ENCODE data around the gene POLE3. TPM values are rescaled to one million over a fixed set of nuclear protein-coding genes. Genes with fewer than 3 reads are reported as not detected.
"Not testable (repeated sequence)": the region's sequence is repeated elsewhere in the genome, so short reads cannot be mapped to it uniquely, and the experiment has no call there.

POLE3 gene
- total and polyA plus RNA-seq, 3 experiments from 2014 or later, result 88.2 to 115 (median 88.5) TPM

GRCh38 chr9:113380869-113381378, 29.6 kb downstream of the POLE3 start:
- H3K27ac ChIP-seq (ENCODE audit: low read depth, low read length), result no peak overlapping the region
- no peaks in the 10 kb centered on the region for H3K36me3 ChIP-seq (ENCODE audit: insufficient read depth, low read length)
- H3K9me3 ChIP-seq (ENCODE audit: low read length), result no peaks in the 10 kb centered on the region
- H3K27me3 ChIP-seq (ENCODE audit: insufficient read depth, low read length, poor library complexity, severe bottlenecking), result no peaks in the 10 kb centered on the region
- ChIA-PET POLR2A (no interaction called here), CTCF (no interaction called here)
- Mint-ChIP-seq H3K27me3 (no peaks in the 10 kb centered on the region), H3K27ac (peak overlapping the region in 3 of 8 donors; percentile 13 to 21 (median 17)), H3K4me1 (peaks cover 0 to 10% (median 0%) of the 10 kb centered on the region in 3 donors), H3K9me3 (no peaks in the 10 kb centered on the region), H3K36me3 (peaks cover 0 to 6% (median 0%) of the 10 kb centered on the region in 3 donors), H3K4me3 (peak overlapping the region in 1 of 7 donors; percentile 78)
- no peak overlapping the region for H3K4me3 ChIP-seq (ENCODE audit: low read length)
- peaks cover under 1% of the 10 kb centered on the region for H3K4me1 ChIP-seq (ENCODE audit: insufficient read depth, low read length)
- DNase-seq, result no peak

GRCh38 chr9:113379829-113380210, 30.7 kb downstream of the POLE3 start:
- DNase-seq; H3K27me3 ChIP-seq (ENCODE audit: insufficient read depth, low read length, poor library complexity, severe bottlenecking); H3K36me3 ChIP-seq (ENCODE audit: insufficient read depth, low read length); H3K9me3 Mint-ChIP-seq; H3K27me3 Mint-ChIP-seq; CTCF ChIA-PET; H3K9me3 ChIP-seq (ENCODE audit: low read length); H3K4me1 ChIP-seq (ENCODE audit: insufficient read depth, low read length); H3K27ac ChIP-seq (ENCODE audit: low read depth, low read length); H3K4me3 ChIP-seq (ENCODE audit: low read length); H3K36me3 Mint-ChIP-seq: not testable (repeated sequence)
- POLR2A ChIA-PET, result interaction anchor here (0.5 kb wide), 1 partner anchor 10 kb away, joined by 3 read pairs; no protein-coding TSS in a partner anchor
- H3K4me3 Mint-ChIP-seq, result peak overlapping the region in 1 of 7 donors; percentile 61
- peak overlapping the region in 4 of 8 donors; percentile 2 to 41 (median 20) for H3K27ac Mint-ChIP-seq
- H3K4me1 Mint-ChIP-seq, result peaks cover 9 to 21% (median 10%) of the 10 kb centered on the region in 3 donors

GRCh38 chr9:113379094-113379828, 31.2 kb downstream of the POLE3 start:
- H3K36me3 ChIP-seq (ENCODE audit: insufficient read depth, low read length); CTCF ChIA-PET; H3K4me3 ChIP-seq (ENCODE audit: low read length); DNase-seq; H3K27me3 ChIP-seq (ENCODE audit: insufficient read depth, low read length, poor library complexity, severe bottlenecking); H3K27ac ChIP-seq (ENCODE audit: low read depth, low read length); H3K9me3 Mint-ChIP-seq; H3K27me3 Mint-ChIP-seq; H3K4me1 ChIP-seq (ENCODE audit: insufficient read depth, low read length); H3K9me3 ChIP-seq (ENCODE audit: low read length): not testable (repeated sequence)
- H3K4me1 Mint-ChIP-seq, result peaks cover 9 to 25% (median 16%) of the 10 kb centered on the region in 3 donors
- peak overlapping the region in 2 of 7 donors; percentile 61 for H3K4me3 Mint-ChIP-seq
- peak overlapping the region in 4 of 8 donors; percentile 2 to 63 (median 26) for H3K27ac Mint-ChIP-seq
- POLR2A ChIA-PET, result interaction anchor here (0.5 kb wide), 1 partner anchor 9 kb away, joined by 3 read pairs; no protein-coding TSS in a partner anchor
- H3K36me3 Mint-ChIP-seq, result peaks cover 0 to 14% (median 0%) of the 10 kb centered on the region in 3 donors

- DNase-seq, result peak; percentile 71 to 86 (median 76)
- Histone ChIP-seq H3K4me1 (ENCODE audit: insufficient read depth, low read length) (peaks cover 9% of the 10 kb centered on the region), H3K27me3 (ENCODE audit: insufficient read depth, low read length, poor library complexity, severe bottlenecking) (no peaks in the 10 kb centered on the region), H3K27ac (ENCODE audit: low read depth, low read length) (peak within 1 kb of the TSS; percentile 69), H3K4me3 (ENCODE audit: low read length) (peak within 1 kb of the TSS; percentile 73), H3K36me3 (ENCODE audit: insufficient read depth, low read length) (no peaks in the 10 kb centered on the region), H3K9me3 (ENCODE audit: low read length) (no peaks in the 10 kb centered on the region)
- H3K27ac Mint-ChIP-seq, result peak within 1 kb of the TSS; percentile 80 to 97 (median 88)
- H3K4me3 Mint-ChIP-seq, result peak within 1 kb of the TSS; percentile 87 to 93 (median 89)
- POLR2A ChIA-PET, result interaction anchor here (0.7 to 1.0 kb wide), 4 partner anchors 10 to 87 kb away, joined by 3 to 12 read pairs (median 4); partner anchors contain the start of genes C9orf43 and POLE3
- CTCF ChIA-PET, result interaction anchor here (0.8 to 2.2 kb wide), 5 partner anchors 24 to 102 kb away, joined by 3 to 7 read pairs (median 3); partner anchors contain the start of genes ALAD and CDC26
- peaks cover 0 to 30% (median 0%) of the 10 kb centered on the region in 3 donors for H3K36me3 Mint-ChIP-seq
- no peaks in the 10 kb centered on the region for H3K27me3 Mint-ChIP-seq
- no peaks in the 10 kb centered on the region for H3K9me3 Mint-ChIP-seq
- H3K4me1 Mint-ChIP-seq, result peaks cover 9 to 25% (median 16%) of the 10 kb centered on the region in 3 donors
These were observed 33.6 kb downstream of the POLE3 start, which contains the start of gene HDHD3 for GRCh38 chr9:113376634-113377567. Gene HDHD3, minus strand, starts transcription at chr9:113376986. Its CDS starts 2,632 bp downstream, at chr9:113374354.

GRCh38 chr9:113375057-113376023, 35.1 kb downstream of the POLE3 start:
- Mint-ChIP-seq H3K27me3 (no peaks in the 10 kb centered on the region), H3K4me1 (peaks cover 9 to 21% (median 16%) of the 10 kb centered on the region in 3 donors), H3K36me3 (peaks cover 0 to 30% (median 0%) of the 10 kb centered on the region in 3 donors), H3K9me3 (no peaks in the 10 kb centered on the region), H3K4me3 (peak overlapping the region; percentile 79 to 93 (median 89)), H3K27ac (peak overlapping the region; percentile 54 to 90 (median 82))
- Histone ChIP-seq H3K36me3 (ENCODE audit: insufficient read depth, low read length) (no peaks in the 10 kb centered on the region), H3K4me1 (ENCODE audit: insufficient read depth, low read length) (peaks cover 9% of the 10 kb centered on the region), H3K4me3 (ENCODE audit: low read length) (peak overlapping the region; percentile 39), H3K27me3 (ENCODE audit: insufficient read depth, low read length, poor library complexity, severe bottlenecking) (no peaks in the 10 kb centered on the region), H3K27ac (ENCODE audit: low read depth, low read length) (no peak overlapping the region), H3K9me3 (ENCODE audit: low read length) (no peaks in the 10 kb centered on the region)
- ChIA-PET POLR2A (no interaction called here), CTCF (interaction anchor here (0.9 to 2.2 kb wide), 4 partner anchors 14 to 31 kb away, joined by 3 to 7 read pairs (median 4); partner anchors contain the start of gene ALAD)
- DNase-seq, result no peak

GRCh38 chr9:113373676-113374392, 36.6 kb downstream of the POLE3 start:
- CTCF ChIA-PET, result no interaction called here

More at GRCh38 chr9:113373676-113374392, 36.6 kb downstream of the POLE3 start:
- no peak overlapping the region for H3K4me3 ChIP-seq (ENCODE audit: low read length)
- peaks cover 9 to 21% (median 16%) of the 10 kb centered on the region in 3 donors for H3K4me1 Mint-ChIP-seq
- H3K4me1 ChIP-seq (ENCODE audit: insufficient read depth, low read length), result peaks cover 9% of the 10 kb centered on the region
- H3K9me3 ChIP-seq (ENCODE audit: low read length), result no peaks in the 10 kb centered on the region
- POLR2A ChIA-PET, result no interaction called here
- DNase-seq, result no peak
- no peak overlapping the region for H3K27ac ChIP-seq (ENCODE audit: low read depth, low read length)
- H3K36me3 ChIP-seq (ENCODE audit: insufficient read depth, low read length), result no peaks in the 10 kb centered on the region
- H3K27me3 Mint-ChIP-seq, result no peaks in the 10 kb centered on the region
- H3K27me3 ChIP-seq (ENCODE audit: insufficient read depth, low read length, poor library complexity, severe bottlenecking), result no peaks in the 10 kb centered on the region
- H3K9me3 Mint-ChIP-seq, result no peaks in the 10 kb centered on the region
- H3K36me3 Mint-ChIP-seq, result peaks cover 0 to 30% (median 0%) of the 10 kb centered on the region in 3 donors
- H3K4me3 Mint-ChIP-seq, result peak overlapping the region in 1 of 7 donors; percentile 89
- peak overlapping the region in 2 of 8 donors; percentile 6 to 43 for H3K27ac Mint-ChIP-seq

Data from CD8-positive, alpha-beta memory T cell (primary cell).